ENCODE results near the gene TECPR1. TPM values are rescaled to one million over a fixed set of nuclear protein-coding genes. Genes with fewer than 3 reads are reported as not detected.

TECPR1 gene
- total RNA-seq, 1 experiment from 2014 or later = 26.4 TPM

GRCh38 chr7:98265841-98266271, 13.8 kb upstream of the TECPR1 start:
- peak; percentile 83 to 89 for DNase-seq
- H3K27ac Mint-ChIP-seq (ENCODE audit: unreplicated experiment) = peak overlapping the region; percentile 90
- H3K36me3 ChIP-seq (ENCODE audit: control insufficient read depth, insufficient read depth, low read length) = no peaks in the 10 kb centered on the region
- peaks cover 5% of the 10 kb centered on the region; the same call in 1 of the 2 replicates for H3K9me3 ChIP-seq
- intact Hi-C loops (cut with micrococcal nuclease; ENCODE audit: unreplicated experiment) = loop anchor here (1.0 kb wide), 1 partner anchor 10 kb away; no protein-coding TSS in a partner anchor
- H3K27me3 ChIP-seq (replicated peaks; ENCODE audit: control insufficient read depth, insufficient read depth, low read length) = no peaks in the 10 kb centered on the region
- peak overlapping the region; percentile 48 for H3K4me3 Mint-ChIP-seq (ENCODE audit: unreplicated experiment)
- peaks cover 17% of the 10 kb centered on the region for H3K4me1 ChIP-seq
- no peaks in the 10 kb centered on the region for H3K27me3 Mint-ChIP-seq (ENCODE audit: insufficient read depth, unreplicated experiment)
- ChIA-PET CTCF (interaction anchor here (0.7 to 1.2 kb wide), 5 partner anchors 15 to 135 kb away, joined by 3 to 10 read pairs (median 3); partner anchors contain the start of gene BAIAP2L1), POLR2A (interaction anchor here (0.7 kb wide), 2 partner anchors 15 to 152 kb away, joined by 3 to 5 read pairs; partner anchors contain the start of gene BRI3)
- BruUV-seq (replicated peaks) = no TSS peak
- H3K9me3 Mint-ChIP-seq (ENCODE audit: unreplicated experiment) = peaks cover 6% of the 10 kb centered on the region
- H3K4me3 ChIP-seq (ENCODE audit: low read depth, low read length) = no peak overlapping the region
- peaks cover 18% of the 10 kb centered on the region for H3K36me3 Mint-ChIP-seq (ENCODE audit: insufficient read depth, unreplicated experiment)
- H3K4me1 Mint-ChIP-seq (ENCODE audit: low read depth, unreplicated experiment) = peaks cover 15% of the 10 kb centered on the region
- TF ChIP-seq, protein P1, sequence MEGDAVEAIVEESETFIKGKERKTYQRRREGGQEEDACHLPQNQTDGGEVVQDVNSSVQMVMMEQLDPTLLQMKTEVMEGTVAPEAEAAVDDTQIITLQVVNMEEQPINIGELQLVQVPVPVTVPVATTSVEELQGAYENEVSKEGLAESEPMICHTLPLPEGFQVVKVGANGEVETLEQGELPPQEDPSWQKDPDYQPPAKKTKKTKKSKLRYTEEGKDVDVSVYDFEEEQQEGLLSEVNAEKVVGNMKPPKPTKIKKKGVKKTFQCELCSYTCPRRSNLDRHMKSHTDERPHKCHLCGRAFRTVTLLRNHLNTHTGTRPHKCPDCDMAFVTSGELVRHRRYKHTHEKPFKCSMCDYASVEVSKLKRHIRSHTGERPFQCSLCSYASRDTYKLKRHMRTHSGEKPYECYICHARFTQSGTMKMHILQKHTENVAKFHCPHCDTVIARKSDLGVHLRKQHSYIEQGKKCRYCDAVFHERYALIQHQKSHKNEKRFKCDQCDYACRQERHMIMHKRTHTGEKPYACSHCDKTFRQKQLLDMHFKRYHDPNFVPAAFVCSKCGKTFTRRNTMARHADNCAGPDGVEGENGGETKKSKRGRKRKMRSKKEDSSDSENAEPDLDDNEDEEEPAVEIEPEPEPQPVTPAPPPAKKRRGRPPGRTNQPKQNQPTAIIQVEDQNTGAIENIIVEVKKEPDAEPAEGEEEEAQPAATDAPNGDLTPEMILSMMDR (IDR thresholded peaks at IDR 0.05; ENCODE audit: insufficient read depth in 1 of 2, low read depth in 1 of 2, low read length in 1 of 2, severe bottlenecking in 1 of 2, unreplicated experiment in 1 of 2) = no peak

DNA sequence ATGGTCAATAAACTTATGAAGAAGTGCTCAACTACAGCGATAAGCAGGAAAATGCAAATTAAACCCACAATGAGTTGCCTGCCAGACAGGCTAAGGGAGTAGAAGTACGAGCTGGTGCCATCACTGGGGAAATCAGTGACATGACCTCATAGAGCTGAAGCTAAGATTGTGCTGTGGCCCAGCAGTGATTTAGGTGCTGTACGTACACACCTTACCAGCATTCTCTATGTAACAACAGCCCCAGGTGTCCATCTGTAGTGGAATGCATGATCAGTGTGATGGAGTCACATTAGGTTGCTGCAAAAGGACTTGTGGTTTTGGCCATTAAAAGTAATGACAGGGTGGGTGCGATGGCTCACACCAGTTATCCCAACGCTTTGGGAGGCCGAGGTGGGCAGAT, 5.7 kb upstream of the TECPR1 start:
- BruUV-seq (replicated peaks) = no TSS peak
- no peak overlapping the region for H3K27ac Mint-ChIP-seq (ENCODE audit: unreplicated experiment)
- H3K27me3 Mint-ChIP-seq (ENCODE audit: insufficient read depth, unreplicated experiment) = no peaks in the 10 kb centered on the region
- peaks cover 33% of the 10 kb centered on the region for H3K36me3 Mint-ChIP-seq (ENCODE audit: insufficient read depth, unreplicated experiment)
- Histone ChIP-seq H3K9me3 (peaks cover 5% of the 10 kb centered on the region; the same call in 1 of the 2 replicates), H3K27me3 (replicated peaks; ENCODE audit: control insufficient read depth, insufficient read depth, low read length) (no peaks in the 10 kb centered on the region), H3K4me3 (ENCODE audit: low read depth, low read length) (no peak overlapping the region), H3K4me1 (peaks cover 8% of the 10 kb centered on the region; the same call in 1 of the 2 replicates), H3K36me3 (ENCODE audit: control insufficient read depth, insufficient read depth, low read length) (peaks cover 2% of the 10 kb centered on the region; the same call in 1 of the 2 replicates)
- no peak for DNase-seq
- peaks cover 6% of the 10 kb centered on the region for H3K9me3 Mint-ChIP-seq (ENCODE audit: unreplicated experiment)
- intact Hi-C loops (cut with micrococcal nuclease; ENCODE audit: unreplicated experiment) = no loop called here
- peaks cover 8% of the 10 kb centered on the region for H3K4me1 Mint-ChIP-seq (ENCODE audit: low read depth, unreplicated experiment)
- no peak overlapping the region for H3K4me3 Mint-ChIP-seq (ENCODE audit: unreplicated experiment)
- ChIA-PET CTCF (no interaction called here), POLR2A (no interaction called here)
- TF ChIP-seq, protein P1 (IDR thresholded peaks at IDR 0.05; ENCODE audit: insufficient read depth in 1 of 2, low read depth in 1 of 2, low read length in 1 of 2, severe bottlenecking in 1 of 2, unreplicated experiment in 1 of 2) = no peak

DNA sequence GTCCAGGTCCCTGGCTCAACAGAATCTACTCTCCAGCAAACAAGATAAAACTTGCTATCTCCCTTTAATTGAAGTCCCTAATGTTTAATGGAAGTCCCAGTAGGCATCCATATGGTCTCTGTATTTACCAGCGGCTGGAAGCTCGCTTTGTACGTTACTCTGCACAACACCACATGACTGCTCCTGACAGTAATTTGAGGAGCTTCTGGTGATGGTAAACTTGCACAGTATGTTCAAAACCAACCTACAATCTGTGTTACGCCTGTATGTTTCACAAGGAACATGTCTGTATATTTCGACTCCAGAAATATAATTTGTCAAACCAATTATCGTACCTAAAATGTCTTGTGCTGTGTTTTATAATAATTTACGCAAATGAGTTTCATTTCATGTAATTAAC, 4.4 kb upstream of the TECPR1 start:
- Histone ChIP-seq H3K27me3 (replicated peaks; ENCODE audit: control insufficient read depth, insufficient read depth, low read length) (no peaks in the 10 kb centered on the region), H3K4me1 (peaks cover 8% of the 10 kb centered on the region; the same call in 1 of the 2 replicates), H3K4me3 (ENCODE audit: low read depth, low read length) (no peak overlapping the region), H3K9me3 (peaks cover 4% of the 10 kb centered on the region; the same call in 1 of the 2 replicates), H3K36me3 (ENCODE audit: control insufficient read depth, insufficient read depth, low read length) (peaks cover 2% of the 10 kb centered on the region; the same call in 1 of the 2 replicates)
- Mint-ChIP-seq H3K27me3 (ENCODE audit: insufficient read depth, unreplicated experiment) (no peaks in the 10 kb centered on the region), H3K9me3 (ENCODE audit: unreplicated experiment) (peaks cover under 1% of the 10 kb centered on the region), H3K36me3 (ENCODE audit: insufficient read depth, unreplicated experiment) (peaks cover 46% of the 10 kb centered on the region), H3K4me1 (ENCODE audit: low read depth, unreplicated experiment) (peaks cover 9% of the 10 kb centered on the region), H3K4me3 (ENCODE audit: unreplicated experiment) (no peak overlapping the region), H3K27ac (ENCODE audit: unreplicated experiment) (no peak overlapping the region)
- intact Hi-C loops (cut with micrococcal nuclease; ENCODE audit: unreplicated experiment) = no loop called here
- BruUV-seq (replicated peaks) = no TSS peak
- POLR2A ChIA-PET = no interaction called here
- TF ChIP-seq, protein P1 (IDR thresholded peaks at IDR 0.05; ENCODE audit: insufficient read depth in 1 of 2, low read depth in 1 of 2, low read length in 1 of 2, severe bottlenecking in 1 of 2, unreplicated experiment in 1 of 2) = no peak
- CTCF ChIA-PET = no interaction called here
- no peak for DNase-seq
